ENCODE measurements around the gene PTPRN2.

PTPRN2 gene

DNA sequence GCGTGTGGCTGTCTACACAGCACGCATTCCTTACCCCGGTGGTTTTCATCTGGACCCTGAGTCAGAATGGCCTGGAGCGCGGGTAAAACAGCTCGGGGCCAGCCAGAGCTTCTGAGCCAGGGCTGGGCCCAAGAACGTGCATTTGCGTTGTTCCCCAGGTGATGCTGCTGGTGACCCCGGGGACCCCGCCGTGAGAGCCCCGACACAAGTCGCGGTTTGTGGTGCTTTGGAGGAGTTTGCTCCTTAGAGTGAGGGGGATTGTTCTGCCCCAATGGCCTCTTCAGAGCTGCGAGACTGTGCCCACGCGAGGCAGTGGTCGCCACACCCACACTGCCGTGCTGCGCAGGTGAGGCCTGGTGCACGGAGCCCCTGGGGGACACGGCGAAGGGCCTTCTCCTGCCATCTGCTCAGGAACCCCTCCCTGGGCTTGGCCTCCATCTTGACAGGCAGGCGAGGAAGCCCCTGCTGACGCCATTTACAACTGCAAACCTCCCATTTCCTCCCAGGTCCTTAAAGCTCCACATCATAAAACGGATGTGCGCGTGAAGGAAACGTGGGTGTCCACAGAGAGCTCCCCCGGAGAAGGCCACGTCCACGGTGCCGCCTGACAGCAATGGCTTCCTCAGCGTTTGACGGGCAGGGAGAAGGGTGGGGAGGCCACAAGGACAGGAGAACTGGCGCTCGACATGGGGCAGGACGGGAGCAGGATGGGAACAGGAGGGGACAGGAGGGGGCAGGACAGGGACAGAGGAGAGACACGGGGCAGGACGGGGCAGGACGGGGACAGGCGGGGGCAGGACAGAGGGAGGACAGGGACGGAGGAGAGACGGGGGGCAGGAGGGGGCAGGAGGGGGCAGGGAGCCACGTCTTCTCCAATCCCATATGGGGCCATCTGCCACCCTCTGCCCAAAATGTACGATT, 773.6 kb downstream of the PTPRN2 start:
- no peak for FAIRE-seq

DNA sequence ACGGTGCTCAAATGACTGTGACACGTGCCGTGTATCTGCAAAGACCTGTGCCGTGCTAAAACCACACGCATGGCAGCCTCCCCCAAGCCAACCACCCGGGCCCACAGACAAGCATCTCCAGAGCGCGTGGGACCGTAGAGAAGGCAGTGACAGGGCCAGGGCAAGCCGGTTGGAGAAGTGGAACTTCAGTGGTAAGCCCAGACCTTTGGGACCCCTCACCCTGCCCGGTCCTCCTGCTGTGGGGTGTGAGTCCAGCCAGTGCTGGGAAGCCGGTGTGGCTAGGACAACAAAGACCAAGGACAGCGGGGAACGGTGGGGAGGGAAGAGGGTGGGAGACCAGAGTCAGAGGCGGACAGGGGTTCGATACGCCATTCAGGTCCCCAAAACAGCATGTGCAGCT, 774.6 kb downstream of the PTPRN2 start:
- no peak for FAIRE-seq

DNA sequence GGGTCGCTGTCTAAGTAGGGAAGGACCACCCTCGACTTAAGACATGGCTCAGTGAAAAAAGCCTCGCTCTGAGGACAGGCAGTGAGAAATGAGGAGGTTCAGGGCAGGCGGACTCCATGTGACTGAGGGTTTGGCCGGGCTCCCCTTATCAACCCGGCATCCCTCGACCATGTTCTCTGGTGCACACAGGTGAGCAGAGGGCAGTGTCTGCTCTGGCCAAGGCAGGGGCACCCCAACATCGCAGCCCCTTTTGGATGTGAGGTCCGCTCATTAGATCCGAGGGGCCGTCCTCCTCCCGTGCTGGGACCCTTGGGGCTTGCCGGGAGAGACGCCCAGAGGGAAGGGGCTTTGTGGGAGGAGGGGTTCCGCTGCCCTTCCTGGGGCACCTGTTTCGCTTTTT, 775.7 kb downstream of the PTPRN2 start:
- FAIRE-seq = no peak

DNA sequence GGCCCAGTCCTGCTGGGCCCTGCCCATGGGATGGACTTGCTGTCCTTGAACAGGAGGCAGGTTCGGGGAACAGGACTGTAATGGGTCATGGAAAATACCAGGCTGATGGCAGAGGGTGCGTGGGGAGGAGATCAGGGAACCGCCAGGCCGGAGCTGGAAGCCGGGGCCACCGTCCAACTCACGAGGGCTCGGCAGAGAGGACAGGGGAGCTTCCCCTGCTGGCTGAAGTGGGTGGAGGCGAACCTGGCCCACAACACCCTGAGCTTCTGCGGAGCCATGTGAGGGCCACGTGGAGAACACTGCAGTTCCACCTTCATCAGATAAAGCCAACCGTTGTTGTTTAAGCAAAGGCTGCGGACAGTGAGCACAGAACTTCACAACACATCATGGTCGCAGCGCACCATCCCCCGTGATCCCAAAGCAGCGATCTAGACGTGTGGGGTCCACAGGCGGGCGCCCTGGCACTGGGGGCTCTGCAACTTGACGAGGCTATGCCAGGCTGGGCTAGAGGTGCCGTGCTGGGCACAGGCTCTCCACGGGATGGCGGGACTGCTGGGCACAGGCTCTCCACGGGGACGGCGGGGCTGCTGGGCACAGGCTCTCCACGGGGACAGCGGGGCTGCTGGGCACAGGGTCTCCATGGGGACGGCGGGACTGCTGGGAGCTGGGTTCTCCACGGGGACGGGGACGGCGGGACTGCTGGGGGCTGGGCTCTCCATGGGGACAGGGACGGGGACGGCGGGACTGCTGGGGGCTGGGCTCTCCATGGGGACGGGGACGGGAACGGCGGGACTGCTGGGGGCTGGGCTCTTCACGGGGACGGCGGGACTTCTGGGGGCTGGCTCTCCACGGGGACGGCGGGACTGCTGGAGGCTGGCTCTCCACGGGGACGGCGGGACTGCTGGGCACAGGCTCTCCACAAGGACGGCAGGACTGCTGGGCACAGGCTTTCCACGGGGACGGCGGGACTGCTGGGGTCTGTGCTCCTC, 777.5 kb downstream of the PTPRN2 start:
- FAIRE-seq = no peak

DNA sequence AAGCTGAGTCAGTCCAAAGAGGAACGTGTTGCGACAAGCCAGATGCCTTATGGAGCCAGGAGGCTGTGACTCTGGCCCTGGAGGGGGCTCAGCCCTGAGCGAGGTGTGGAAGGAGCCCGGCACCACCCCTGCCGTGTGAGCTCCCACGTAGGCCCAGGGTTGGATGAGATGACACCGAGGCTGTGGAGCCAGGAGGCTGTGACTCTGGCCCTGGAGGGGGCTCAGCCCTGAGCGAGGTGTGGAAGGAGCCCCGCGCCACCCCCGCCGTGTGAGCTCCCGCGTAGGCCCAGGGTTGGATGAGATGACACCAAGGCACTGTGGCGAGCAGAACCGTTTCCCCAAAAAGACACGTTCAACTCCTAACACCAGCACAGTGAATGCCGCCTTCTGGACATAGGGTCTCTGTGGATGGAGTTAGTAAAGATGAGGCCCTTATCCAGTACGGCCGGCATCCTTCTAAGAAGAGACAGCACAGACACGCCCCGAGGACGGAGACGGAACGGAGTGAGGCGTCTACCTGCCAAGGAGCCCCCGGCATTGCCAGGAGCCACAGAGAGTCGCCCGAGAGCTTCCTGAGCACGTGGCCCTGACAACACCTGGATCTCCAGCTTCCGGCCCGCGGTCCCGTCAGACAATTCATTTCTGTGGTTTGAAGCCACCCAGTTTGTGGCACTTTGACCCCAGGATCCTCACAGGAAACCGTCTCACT, 778.3 kb downstream of the PTPRN2 start:
- no peak for FAIRE-seq

DNA sequence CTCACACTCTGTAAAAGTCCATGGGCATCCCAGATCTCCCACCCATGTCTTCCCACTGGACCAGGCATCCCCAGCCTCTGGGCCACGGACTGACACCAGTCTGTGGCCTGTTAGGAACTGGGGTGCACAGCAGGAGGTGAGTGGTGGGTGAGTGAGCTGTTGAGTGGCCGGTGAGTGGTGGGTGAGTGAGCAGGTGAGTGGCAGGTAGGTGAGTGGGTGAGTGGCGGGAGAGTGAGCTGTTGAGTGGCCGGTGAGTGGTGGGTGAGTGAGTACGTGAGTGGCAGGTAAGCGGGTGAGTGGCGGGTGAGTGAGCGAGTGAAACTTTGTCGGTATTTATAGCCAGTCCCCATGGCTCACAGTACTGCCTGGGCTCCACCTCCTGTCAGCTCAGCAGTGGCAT, 779.6 kb downstream of the PTPRN2 start:
- no peak for FAIRE-seq

DNA sequence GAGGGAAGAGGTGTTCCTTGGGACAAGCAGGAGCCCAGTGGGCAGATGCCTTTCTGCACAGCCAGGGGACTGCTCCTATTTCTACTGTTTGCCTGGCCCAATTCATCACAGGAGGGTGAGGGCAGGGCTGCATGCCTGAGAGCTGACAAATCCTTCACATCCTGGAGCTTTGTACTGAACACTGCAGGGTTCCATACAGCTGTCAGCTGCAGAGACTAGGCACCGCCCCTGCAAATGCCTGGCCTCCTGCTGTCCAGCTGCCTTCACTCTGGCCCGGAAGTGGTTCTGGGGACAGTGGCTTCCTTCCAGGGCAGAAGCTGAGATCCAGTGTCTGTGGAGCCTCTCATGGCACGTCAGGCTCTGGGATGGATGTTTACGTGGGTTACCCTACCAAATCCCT, 780.1 kb downstream of the PTPRN2 start:
- FAIRE-seq = no peak

DNA sequence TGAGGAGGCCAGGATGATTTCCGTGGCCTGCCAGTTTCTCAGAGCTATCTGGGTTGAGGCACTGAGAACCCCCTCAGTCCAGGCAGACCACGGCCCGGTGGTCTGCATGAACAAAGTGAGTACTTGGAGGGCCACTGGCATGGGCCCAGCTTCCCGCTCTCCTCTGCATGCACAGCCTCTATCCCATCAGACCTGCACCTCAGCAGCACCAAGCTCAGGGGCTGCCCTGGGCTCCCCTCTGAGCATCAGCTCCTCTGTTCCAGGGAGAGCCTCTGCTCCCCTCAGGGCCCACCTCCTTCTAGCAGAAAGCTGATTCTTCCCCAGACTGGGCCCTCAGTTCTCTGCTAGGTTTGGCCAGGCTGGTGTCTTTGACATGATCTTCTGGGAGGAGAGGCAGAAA, 780.9 kb downstream of the PTPRN2 start:
- FAIRE-seq = no peak

DNA sequence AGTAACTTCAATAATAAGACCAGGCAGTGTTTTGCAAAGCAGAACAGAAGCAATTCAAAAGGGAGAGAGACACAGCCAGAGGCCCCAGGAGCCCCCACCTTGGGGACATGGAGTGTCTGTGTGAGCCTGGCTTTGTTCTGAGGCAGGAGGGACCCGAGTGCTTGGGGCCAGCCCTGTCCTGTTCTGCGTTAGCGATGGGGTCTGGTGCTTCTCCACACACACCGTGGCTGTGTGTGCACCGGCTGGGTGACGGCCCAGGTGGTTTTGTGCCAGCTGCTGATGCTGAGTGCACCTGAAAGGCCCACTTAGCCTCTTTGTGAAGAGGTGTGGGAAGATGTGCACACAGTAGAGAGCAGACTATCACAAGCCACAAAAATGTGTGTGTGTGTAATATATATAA, 781.9 kb downstream of the PTPRN2 start:
- no peak for FAIRE-seq

DNA sequence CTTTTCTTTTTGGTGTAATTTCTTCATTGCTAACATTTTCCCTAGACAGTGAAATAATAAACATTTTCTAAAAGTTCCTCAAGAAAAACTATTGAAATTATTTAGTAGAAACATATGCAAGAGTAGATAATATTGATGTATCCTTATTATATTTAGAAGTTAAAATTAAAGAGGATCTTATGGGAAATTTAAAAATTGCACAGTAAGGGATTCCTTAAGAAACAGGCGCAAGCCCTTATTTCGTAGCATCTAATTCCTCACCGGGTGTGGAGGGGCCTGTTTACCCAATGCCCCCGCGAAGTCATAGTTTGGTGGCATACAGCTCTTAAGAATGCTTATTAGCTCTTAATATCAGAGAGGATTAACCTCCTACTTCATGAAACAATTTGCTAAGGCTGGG, 783.7 kb downstream of the PTPRN2 start:
- FAIRE-seq = no peak

DNA sequence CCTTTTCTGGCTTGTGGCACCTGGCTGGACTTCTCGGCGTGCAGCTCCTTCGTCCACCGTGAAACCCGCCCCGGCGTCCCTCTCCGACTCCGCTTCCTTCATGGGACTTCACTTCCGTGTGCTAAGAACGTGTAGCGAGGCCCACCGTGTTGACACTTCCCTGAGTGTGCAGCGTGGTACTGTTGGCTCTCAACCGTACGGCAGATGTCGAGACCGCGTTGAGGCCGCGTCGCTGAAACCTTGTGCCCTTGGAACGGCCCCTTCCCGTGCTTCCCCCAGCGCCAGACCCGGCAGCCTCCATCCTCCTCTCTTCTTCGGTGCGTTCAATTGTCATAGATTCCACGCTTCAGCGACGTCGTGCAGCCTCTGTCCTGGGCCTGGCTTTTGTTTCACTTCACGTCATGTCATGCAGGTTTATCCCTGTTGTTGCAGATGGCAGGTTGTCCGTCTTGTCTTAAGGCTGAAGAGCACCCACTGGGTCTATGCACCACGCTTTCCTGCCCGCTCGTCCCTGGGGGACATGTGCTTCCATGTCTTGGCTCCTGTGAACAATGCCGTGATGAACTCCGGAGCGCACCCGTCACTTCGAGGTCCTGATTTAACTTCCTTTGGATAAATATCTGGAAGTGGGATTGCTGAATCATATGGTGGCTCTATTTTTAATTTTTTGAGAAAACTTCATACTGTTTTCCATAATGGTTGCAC, 785.5 kb downstream of the PTPRN2 start:
- FAIRE-seq = no peak

DNA sequence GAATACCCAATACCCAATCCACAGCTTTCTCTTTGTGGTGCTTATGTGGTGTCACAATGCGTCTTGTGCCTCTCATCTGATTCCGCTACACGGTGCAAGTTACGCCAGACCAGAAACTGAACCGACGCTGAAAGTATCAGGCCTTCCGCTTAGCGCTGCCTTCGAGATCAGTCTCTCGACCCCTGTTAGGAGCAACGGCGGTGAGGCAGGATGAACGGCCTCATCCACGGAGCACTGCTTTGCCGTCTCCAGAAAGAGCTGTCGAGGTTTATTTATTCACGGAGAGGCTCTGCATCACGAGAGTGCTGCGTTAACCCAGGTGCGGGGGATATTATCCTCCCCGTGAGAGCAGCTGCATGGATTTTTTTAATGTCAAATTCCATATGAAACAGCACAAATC, 786.5 kb downstream of the PTPRN2 start:
- no peak for FAIRE-seq

DNA sequence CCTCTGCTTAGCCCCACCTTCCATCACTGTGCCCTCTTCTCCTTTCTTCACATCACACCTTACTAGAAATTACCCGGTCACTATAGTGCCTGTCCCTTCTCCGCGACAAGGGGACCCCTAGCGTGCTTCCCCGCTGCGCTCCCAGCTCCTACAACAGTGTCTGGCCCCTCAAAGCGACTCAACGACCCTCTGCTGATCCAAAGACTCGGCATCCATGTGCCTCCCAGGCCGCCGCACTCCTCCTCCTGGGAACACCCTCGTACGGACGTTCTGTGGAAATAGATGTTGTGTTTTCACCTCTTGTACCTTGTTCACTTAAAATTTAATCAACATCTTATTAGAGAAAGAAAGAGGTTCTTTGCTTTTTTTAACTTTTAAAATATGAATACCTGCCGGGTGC, 787.3 kb downstream of the PTPRN2 start:
- FAIRE-seq = no peak

DNA sequence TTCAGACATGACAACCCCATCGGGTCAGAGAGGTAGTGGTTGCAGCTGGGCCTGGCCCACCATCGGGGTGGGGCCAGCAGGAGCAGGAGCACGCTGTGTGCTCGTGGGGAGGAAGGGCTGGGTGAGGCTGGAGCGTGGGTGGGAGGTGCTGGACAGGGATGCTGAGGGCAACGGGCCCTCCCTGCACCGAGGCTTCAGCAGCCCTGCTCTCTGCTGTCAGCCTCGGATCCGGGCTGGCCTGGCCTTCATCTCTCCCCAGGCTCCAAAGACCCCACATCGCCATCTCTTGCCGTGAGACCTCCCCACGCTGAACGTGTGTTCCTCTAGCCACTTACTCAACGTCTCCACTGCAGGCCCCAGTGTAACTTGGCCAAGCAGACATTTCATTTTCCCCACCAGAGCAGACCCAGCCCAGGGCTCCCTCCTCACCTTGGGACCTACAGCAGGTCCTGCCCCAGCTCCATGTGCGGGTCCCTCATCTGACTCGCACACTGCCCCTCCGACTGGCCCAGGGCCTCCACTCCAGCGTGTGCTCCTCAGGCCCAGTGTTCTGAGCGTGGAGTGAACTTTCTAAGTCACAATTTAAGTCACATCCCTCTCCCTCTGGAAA, 788.4 kb downstream of the PTPRN2 start:
- FAIRE-seq = no peak

DNA sequence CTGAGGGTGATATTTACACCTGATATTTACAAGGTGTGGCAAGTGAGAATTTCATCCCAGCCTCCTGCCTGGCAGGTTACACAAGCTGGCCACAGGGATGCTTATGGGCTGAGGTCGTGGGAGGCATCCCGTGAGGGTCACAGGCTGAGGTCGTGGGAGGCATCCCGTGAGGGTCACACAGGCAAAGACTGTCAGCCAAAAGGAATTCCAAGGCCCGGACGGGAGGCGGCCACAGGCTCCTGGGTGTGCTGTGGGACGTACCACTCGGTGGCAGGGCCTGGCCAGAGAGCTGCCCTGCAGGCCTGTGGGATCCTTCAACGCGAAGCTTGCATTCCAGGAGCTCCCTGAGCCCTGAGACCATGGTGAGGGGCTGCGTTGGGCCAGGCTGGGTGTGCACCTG, 790.3 kb downstream of the PTPRN2 start:
- FAIRE-seq = no peak

DNA sequence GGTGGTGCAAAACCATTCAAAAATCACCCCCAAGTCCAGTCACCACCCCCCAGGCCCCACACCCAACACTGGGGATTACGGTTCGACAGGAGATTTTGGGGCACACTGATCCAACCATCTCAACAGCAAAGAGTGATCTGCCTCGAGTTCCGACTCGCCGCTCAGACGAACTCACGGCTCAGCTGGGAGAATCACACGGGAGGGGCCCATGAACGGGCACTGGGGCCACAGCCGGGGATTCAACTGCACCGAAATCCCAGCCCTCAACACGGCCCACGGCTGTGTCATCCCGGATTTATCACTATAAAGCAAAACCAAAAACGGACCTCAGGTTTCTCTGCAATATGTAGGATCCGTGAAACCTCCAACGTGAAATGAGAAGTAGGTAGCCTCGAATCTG, 790.8 kb downstream of the PTPRN2 start:
- no peak for FAIRE-seq

DNA sequence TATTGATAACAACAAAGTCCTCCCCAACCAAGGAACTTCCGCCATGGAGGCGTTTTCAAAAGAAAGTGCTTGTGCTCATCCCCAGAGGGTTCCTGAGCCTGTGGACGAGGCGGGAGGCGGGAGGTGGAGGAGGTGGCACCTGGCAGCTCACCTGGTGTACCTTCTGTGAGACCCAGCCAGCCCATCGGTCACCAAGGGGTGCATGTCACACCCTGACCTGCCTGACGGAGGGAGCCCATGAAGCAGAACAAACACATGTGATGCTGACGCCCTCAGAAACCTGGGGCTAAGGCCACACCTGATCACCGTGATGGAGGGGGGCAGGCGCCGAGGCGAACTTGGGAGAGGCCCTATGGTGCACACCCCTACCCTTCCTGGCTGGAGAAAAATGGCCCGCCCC, 792.0 kb downstream of the PTPRN2 start:
- FAIRE-seq = no peak

DNA sequence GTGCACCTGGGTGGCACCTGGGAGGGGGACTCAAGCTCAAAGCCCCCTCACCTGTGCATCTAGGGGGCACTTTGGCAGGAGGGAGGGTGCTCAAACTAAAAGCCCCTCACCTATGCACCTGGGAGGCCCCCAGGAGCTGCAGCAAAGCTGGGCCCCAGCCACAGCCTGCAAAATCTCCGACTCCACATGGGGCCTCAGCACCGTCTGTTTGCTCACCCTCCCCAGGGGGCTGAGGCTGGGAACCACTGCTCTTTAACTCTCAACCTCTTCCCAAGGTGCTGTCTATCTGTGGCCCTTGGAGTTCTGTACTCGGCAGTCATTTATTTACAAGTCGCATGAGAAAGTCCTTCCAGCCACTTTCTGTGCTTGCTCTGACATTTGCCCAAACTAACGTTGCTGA, 792.4 kb downstream of the PTPRN2 start:
- FAIRE-seq = no peak

DNA sequence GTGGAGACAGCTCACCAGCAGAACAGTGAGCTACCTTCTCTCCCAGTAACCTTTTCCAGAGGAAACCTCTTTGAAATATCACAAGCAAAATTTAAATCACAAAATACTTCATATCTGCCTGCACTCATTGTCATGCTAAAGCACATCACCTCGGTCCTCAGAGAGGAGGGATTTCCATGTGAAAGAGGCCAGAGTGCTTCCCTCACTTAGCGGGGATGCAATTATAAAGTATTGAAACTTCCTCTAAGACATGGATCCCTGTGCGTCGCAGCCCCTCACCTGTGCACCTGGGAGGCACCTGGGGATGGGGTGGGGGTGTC, 792.9 kb downstream of the PTPRN2 start:
- no peak for FAIRE-seq

DNA sequence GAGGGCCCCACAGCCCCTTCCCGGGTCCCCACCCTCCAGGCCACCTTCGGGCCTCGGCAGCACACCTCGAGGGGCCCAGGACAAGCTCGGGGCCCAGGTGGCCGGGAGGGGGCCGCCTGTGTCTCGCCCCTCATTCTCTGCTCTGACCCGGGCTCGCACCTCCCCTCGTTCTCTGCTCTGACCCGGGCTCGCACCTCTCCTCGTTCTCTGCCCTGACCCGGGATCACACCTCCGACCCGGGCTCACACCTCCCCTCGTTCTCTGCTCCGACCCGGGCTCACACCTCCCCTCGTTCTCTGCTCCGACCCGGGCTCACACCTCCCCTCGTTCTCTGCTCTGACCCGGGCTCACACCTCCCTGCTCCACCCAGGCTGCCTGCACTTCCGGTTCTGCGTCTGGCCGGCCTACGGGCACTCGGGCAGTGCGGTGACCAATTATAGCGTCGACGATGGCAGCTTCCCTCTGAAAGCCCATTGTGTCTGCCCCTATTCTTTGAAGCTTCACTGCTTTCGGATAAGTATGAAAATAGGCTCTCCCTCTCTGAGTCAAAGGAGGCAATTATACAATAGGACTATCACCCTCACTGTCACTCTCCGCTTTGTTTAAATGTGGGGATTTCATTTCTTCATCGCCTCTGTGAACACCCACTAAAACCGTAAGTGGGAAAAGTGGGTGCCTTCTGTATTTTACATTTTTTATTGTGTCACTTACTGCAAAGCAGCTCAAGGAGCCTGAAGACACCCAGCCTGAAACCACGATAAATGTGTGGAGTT, 793.5 kb downstream of the PTPRN2 start:
- no peak for FAIRE-seq

DNA sequence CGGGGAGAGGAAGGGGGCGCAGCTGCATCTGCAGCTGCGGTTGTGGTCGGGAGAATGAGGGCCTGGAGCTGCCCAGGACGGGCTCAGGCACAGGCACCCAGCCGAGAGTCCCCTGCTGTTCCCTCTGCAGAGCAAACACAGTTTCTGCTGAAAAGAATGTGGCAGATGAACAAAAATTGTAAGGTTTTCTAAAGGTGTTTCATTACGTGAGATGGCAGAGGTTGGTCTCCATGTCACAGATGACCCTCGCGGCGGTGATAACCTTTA, 794.6 kb downstream of the PTPRN2 start:
- FAIRE-seq = no peak

Measured in islet of Langerhans (tissue), 1 donor.